Measurements from ENCODE around the gene ADAMTS4. TPM values are rescaled to one million over a fixed set of nuclear protein-coding genes. Genes with fewer than 3 reads are reported as not detected.

Gene ADAMTS4
- total RNA-seq, 2 experiments from 2014 or later = 0.28 to 0.60 TPM

DNA sequence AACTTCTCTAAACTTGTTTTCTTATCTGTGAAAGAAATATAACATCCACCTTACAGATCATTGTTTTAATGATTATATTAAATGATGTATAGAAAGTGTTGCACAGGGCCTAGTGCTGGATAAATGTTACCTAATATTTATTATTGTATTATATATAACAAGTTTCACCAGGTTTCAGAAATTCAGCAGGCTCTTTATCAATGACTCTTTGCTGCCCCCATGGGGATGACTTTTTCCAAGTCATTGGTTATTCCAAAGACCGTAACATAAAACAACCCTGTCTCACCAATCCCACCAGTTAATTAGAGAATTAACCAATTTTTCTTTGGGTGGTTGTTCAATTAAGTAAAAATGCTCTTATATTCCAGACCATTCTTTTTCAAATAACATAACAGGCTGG lies 59.1 kb downstream of the ADAMTS4 start:
- POLR2A ChIA-PET = no interaction called here
- ATAC-seq (ENCODE audit: poor library complexity) (peak; percentile 72), DNase-seq (peak in 8 of 14 experiments; percentile 26 to 73 (median 50))
- intact Hi-C loops (cut with DNase I, micrococcal nuclease) = loop anchor here in 1 of 2 experiments (2.0 to 10.0 kb wide), 3 partner anchors 143 to 855 kb away; partner anchors contain the start of gene PEX19
- CTCF ChIA-PET = interaction anchor here (1.0 to 1.3 kb wide), 3 partner anchors 15 to 86 kb away, joined by 3 to 5 read pairs (median 3); no protein-coding TSS in a partner anchor
- H3K27ac Mint-ChIP-seq = no peak overlapping the region
- H3K4me1 Mint-ChIP-seq (ENCODE audit: low read depth) = peaks cover 6% of the 10 kb centered on the region
- H3K4me3 ChIP-seq (ENCODE audit: low read length) = no peak overlapping the region
- TF ChIP-seq, protein P1, sequence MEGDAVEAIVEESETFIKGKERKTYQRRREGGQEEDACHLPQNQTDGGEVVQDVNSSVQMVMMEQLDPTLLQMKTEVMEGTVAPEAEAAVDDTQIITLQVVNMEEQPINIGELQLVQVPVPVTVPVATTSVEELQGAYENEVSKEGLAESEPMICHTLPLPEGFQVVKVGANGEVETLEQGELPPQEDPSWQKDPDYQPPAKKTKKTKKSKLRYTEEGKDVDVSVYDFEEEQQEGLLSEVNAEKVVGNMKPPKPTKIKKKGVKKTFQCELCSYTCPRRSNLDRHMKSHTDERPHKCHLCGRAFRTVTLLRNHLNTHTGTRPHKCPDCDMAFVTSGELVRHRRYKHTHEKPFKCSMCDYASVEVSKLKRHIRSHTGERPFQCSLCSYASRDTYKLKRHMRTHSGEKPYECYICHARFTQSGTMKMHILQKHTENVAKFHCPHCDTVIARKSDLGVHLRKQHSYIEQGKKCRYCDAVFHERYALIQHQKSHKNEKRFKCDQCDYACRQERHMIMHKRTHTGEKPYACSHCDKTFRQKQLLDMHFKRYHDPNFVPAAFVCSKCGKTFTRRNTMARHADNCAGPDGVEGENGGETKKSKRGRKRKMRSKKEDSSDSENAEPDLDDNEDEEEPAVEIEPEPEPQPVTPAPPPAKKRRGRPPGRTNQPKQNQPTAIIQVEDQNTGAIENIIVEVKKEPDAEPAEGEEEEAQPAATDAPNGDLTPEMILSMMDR (IDR thresholded peaks at IDR 0.05) = peak; percentile 67
- no peaks in the 10 kb centered on the region for H3K27me3 Mint-ChIP-seq
- H3K4me1 ChIP-seq (ENCODE audit: insufficient read depth, low read length) = peaks cover 2% of the 10 kb centered on the region
- no peaks in the 10 kb centered on the region for H3K9me3 ChIP-seq (ENCODE audit: control insufficient read depth in 1 of 2, insufficient read depth in 1 of 2, low read length in 2 of 2)
- no peaks in the 10 kb centered on the region for H3K36me3 ChIP-seq (ENCODE audit: insufficient read depth, low read length)
- H3K27ac ChIP-seq (ENCODE audit: low read depth in 1 of 2, low read length in 2 of 2) = no peak overlapping the region
- no peaks in the 10 kb centered on the region for H3K36me3 Mint-ChIP-seq (ENCODE audit: low read depth)
- H3K4me3 Mint-ChIP-seq = no peak overlapping the region
- no peaks in the 10 kb centered on the region for H3K27me3 ChIP-seq (ENCODE audit: control insufficient read depth in 1 of 2, insufficient read depth in 2 of 2, low read length in 2 of 2)
- no peaks in the 10 kb centered on the region for H3K9me3 Mint-ChIP-seq

DNA sequence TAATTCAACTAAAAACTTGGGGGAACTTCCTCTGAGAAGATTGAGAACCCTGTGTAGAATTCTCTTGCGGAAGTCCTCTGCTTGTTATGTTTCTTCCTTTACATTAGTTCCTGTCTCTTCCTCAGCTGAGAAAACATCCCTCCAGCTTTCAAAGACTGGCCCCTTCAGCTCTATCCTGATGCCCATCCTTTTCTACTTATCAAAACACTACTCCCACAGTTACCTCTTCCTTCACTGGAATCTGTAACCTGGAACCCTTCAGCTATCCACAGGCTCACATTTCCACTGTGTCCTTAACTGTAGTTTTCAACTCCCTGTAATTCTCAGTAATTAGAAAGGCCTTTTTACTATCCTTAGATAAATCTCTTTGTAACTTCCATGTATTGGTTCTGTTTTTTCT lies 60.4 kb downstream of the ADAMTS4 start:
- TF ChIP-seq, protein P1 (IDR thresholded peaks at IDR 0.05) = no peak
- H3K4me3 ChIP-seq (ENCODE audit: low read length) = no peak overlapping the region
- H3K27me3 ChIP-seq (ENCODE audit: control insufficient read depth in 1 of 2, insufficient read depth in 2 of 2, low read length in 2 of 2) = no peaks in the 10 kb centered on the region
- intact Hi-C loops (cut with DNase I, micrococcal nuclease) = loop anchor here in 1 of 2 experiments (10.0 kb wide), 1 partner anchor 854 kb away; the partner anchor contains the start of gene PEX19
- H3K27ac ChIP-seq (ENCODE audit: low read depth in 1 of 2, low read length in 2 of 2) = no peak overlapping the region
- Mint-ChIP-seq H3K9me3 (no peaks in the 10 kb centered on the region), H3K4me3 (no peak overlapping the region), H3K36me3 (ENCODE audit: low read depth) (no peaks in the 10 kb centered on the region), H3K27me3 (no peaks in the 10 kb centered on the region), H3K4me1 (ENCODE audit: low read depth) (peaks cover 6% of the 10 kb centered on the region), H3K27ac (peak overlapping the region; percentile 50)
- no peaks in the 10 kb centered on the region for H3K36me3 ChIP-seq (ENCODE audit: insufficient read depth, low read length)
- ATAC-seq (ENCODE audit: poor library complexity) (no peak), DNase-seq (no peak)
- CTCF ChIA-PET = interaction anchor here (0.7 to 1.3 kb wide), 3 partner anchors 41 to 67 kb away, joined by 3 to 5 read pairs (median 3); no protein-coding TSS in a partner anchor
- POLR2A ChIA-PET = interaction anchor here (1.0 to 3.3 kb wide), 3 partner anchors 11 to 21 kb away, joined by 4 to 11 read pairs (median 4); partner anchors contain the start of genes NIT1, PFDN2 and UFC1
- peaks cover 14% of the 10 kb centered on the region for H3K4me1 ChIP-seq (ENCODE audit: insufficient read depth, low read length)
- H3K9me3 ChIP-seq (ENCODE audit: control insufficient read depth in 1 of 2, insufficient read depth in 1 of 2, low read length in 2 of 2) = no peaks in the 10 kb centered on the region

DNA sequence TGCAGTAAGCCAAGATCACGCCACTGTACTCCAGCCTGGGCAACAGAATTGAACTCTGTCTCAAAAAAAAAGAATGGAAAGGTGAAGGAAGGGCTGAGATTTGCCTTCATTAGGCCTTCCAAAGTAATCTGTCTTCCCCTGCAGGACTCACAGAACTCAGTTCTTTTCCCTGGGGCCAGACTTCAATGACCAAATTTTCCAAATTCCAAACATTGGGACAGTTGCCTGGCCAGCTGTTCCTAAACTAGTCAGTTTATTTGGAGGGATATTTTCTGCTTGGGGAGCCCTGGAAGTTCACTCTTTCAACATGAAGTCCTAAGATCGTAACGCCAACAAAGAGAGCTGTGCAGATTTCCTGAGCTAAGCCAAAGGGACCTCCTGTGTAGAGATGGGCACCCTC lies 61.0 kb downstream of the ADAMTS4 start:
- DNase-seq (no peak), ATAC-seq (ENCODE audit: poor library complexity) (no peak)
- TF ChIP-seq, protein P1 (IDR thresholded peaks at IDR 0.05) = no peak
- Histone ChIP-seq H3K9me3 (ENCODE audit: control insufficient read depth in 1 of 2, insufficient read depth in 1 of 2, low read length in 2 of 2) (no peaks in the 10 kb centered on the region), H3K4me3 (ENCODE audit: low read length) (no peak overlapping the region), H3K27me3 (ENCODE audit: control insufficient read depth in 1 of 2, insufficient read depth in 2 of 2, low read length in 2 of 2) (no peaks in the 10 kb centered on the region), H3K36me3 (ENCODE audit: insufficient read depth, low read length) (no peaks in the 10 kb centered on the region), H3K27ac (ENCODE audit: low read depth in 1 of 2, low read length in 2 of 2) (no peak overlapping the region), H3K4me1 (ENCODE audit: insufficient read depth, low read length) (peaks cover 19% of the 10 kb centered on the region)
- no peak overlapping the region for H3K4me3 Mint-ChIP-seq
- H3K4me1 Mint-ChIP-seq (ENCODE audit: low read depth) = peaks cover 6% of the 10 kb centered on the region
- ChIA-PET POLR2A (interaction anchor here (1.0 to 3.3 kb wide), 3 partner anchors 10 to 20 kb away, joined by 4 to 11 read pairs (median 4); partner anchors contain the start of genes NIT1, PFDN2 and UFC1), CTCF (interaction anchor here (0.7 to 1.7 kb wide), 3 partner anchors 40 to 66 kb away, joined by 3 to 5 read pairs (median 3); no protein-coding TSS in a partner anchor)
- peak overlapping the region; percentile 50 for H3K27ac Mint-ChIP-seq
- no peaks in the 10 kb centered on the region for H3K27me3 Mint-ChIP-seq
- H3K36me3 Mint-ChIP-seq (ENCODE audit: low read depth) = no peaks in the 10 kb centered on the region
- H3K9me3 Mint-ChIP-seq = no peaks in the 10 kb centered on the region
- intact Hi-C loops (cut with DNase I, micrococcal nuclease) = loop anchor here in 1 of 2 experiments (10.0 kb wide), 1 partner anchor 853 kb away; the partner anchor contains the start of gene PEX19

Small RNAs within 50 kb of the gene (microRNA-seq; reads per million reads assigned to microRNA genes)
- gene MIR5187 (ENCODE audit: borderline microRNAs expressed, borderline replicate concordance) = not detected

Other genes with a start within 250 kb of the ADAMTS4 start
- not detected for gene ITLN2, start 244.2 kb downstream of the ADAMTS4 start, total RNA-seq
- 10 to 100 TPM; 15.2 to 16.2 TPM for gene F11R, start 177.9 kb downstream of the ADAMTS4 start, total RNA-seq
- 10 to 100 TPM; 38.0 to 40.3 TPM for gene TSTD1, start 160.1 kb downstream of the ADAMTS4 start, total RNA-seq
- gene USF1, start 153.1 kb downstream of the ADAMTS4 start, total RNA-seq = 10 to 100 TPM; 93.5 to 99.1 TPM
- 10 to 100 TPM; 76.6 to 78.9 TPM for gene ARHGAP30, start 129.2 kb downstream of the ADAMTS4 start, total RNA-seq
- gene NECTIN4, start 109.5 kb downstream of the ADAMTS4 start, total RNA-seq = under 1 TPM; 0.22 TPM
- under 1 TPM in 1 of 2 experiments, not detected in 1; 0.41 TPM for gene KLHDC9, start 100.7 kb downstream of the ADAMTS4 start, total RNA-seq
- gene PFDN2, start 81.0 kb downstream of the ADAMTS4 start, total RNA-seq = 10 to 100 TPM; 46.2 to 57.7 TPM
- gene NIT1, start 80.9 kb downstream of the ADAMTS4 start, total RNA-seq = 10 to 100 TPM; 15.9 to 18.0 TPM
- 10 to 100 TPM; 35.5 to 36.6 TPM for gene DEDD, start 66.4 kb downstream of the ADAMTS4 start, total RNA-seq
- 10 to 100 TPM; 96.6 to 97.8 TPM for gene UFC1, start 45.1 kb downstream of the ADAMTS4 start, total RNA-seq
- gene USP21, start 39.6 kb downstream of the ADAMTS4 start, total RNA-seq = 10 to 100 TPM; 44.4 to 45.6 TPM
- 10 to 100 TPM; 28.6 to 31.5 TPM for gene PPOX, start 32.6 kb downstream of the ADAMTS4 start, total RNA-seq
- gene B4GALT3, start 21.5 kb downstream of the ADAMTS4 start, total RNA-seq = 10 to 100 TPM; 40.8 to 44.3 TPM
- gene NDUFS2, start 3.3 kb upstream of the ADAMTS4 start, total RNA-seq = 10 to 100 TPM; 49.9 to 55.7 TPM
- gene FCER1G, start 16.2 kb upstream of the ADAMTS4 start, total RNA-seq = 1 to 10 TPM; 2.0 TPM
- gene APOA2, start 24.6 kb upstream of the ADAMTS4 start, total RNA-seq = not detected
- 1 to 10 TPM; 3.2 to 4.1 TPM for gene TOMM40L, start 27.0 kb upstream of the ADAMTS4 start, total RNA-seq
- gene NR1I3, start 39.1 kb upstream of the ADAMTS4 start, total RNA-seq = not detected
- not detected for gene PCP4L1, start 59.7 kb upstream of the ADAMTS4 start, total RNA-seq
- 1 to 10 TPM; 3.1 to 3.2 TPM for gene MPZ, start 110.9 kb upstream of the ADAMTS4 start, total RNA-seq
- gene SDHC, start 115.3 kb upstream of the ADAMTS4 start, total RNA-seq = 10 to 100 TPM; 33.0 to 37.2 TPM
- not detected for gene CFAP126, start 168.8 kb upstream of the ADAMTS4 start, total RNA-seq